Dendritic cell treated with granulocyte-macrophage colony-stimulating factor and Interleukin-4, amounts not matched to agents 40 ng/mL and 50 ng/mL, for 4 days (primary cell): ENCODE data around the gene XYLT1.

Experiments
- H3K27ac Mint-ChIP-seq: one replicate; pipeline ENCODE4 v1.8.0; 2022; ENCODE audit warnings: mild to moderate bottlenecking, mixed read lengths
- H3K27me3 Mint-ChIP-seq: one replicate; pipeline ENCODE4 v1.8.0; 2022; ENCODE audit warnings: mild to moderate bottlenecking, mixed read lengths
- H3K36me3 Mint-ChIP-seq: one replicate; pipeline ENCODE4 v1.8.0; 2022; ENCODE audit warnings: low read depth, mixed read lengths
- H3K4me1 Mint-ChIP-seq: one replicate; pipeline ENCODE4 v1.8.0; 2022; ENCODE audit warnings: low read depth, mixed read lengths
- H3K4me3 Mint-ChIP-seq: one replicate; pipeline ENCODE4 v1.8.0; 2022; ENCODE audit warnings: mild to moderate bottlenecking, moderate library complexity, mixed read lengths
- H3K9me3 Mint-ChIP-seq: one replicate; pipeline ENCODE4 v1.8.0; 2022; ENCODE audit warnings: mixed read lengths
- intact Hi-C: fragments of 100-400 bp; cut with micrococcal nuclease; formaldehyde crosslinking; loops from one replicate; pipeline ENCODE4 v1.15.0; 2022

The XYLT1 gene

DNA sequence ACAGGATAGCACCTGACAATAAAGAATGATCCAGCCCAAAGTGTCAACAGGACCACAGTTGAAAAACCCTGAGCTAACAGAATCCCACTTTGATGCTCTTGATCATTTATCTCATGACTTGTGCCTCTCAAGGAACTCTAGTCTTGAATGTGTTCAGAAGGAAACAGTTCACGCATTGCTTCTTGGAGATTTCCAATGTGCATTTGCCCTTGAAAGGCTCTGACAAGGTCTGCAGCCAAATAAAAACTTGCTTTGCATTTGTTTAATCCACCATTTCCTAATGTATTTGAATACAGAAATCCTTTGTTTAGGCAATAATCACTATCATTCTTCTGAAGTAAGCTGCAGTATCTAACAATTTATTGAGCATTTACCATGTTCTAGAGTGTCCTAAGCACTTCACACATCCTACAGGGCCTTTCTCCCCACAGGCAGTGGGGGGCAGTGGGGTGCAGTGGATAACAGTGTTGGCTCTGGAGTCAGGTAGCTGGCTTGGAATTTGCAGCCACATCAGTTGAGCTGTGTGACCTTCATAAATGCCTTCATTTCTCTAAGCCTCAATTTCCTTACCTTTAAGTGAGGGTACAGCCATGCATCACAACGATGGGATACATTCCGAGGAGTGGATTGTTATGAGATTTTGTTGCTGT lies 239.7 kb downstream of the XYLT1 start:
- Mint-ChIP-seq H3K4me3 (no peak overlapping the region), H3K9me3 (no peaks in the 10 kb centered on the region), H3K36me3 (peaks cover 31% of the 10 kb centered on the region), H3K27me3 (no peaks in the 10 kb centered on the region), H3K4me1 (peaks cover 24% of the 10 kb centered on the region), H3K27ac (no peak overlapping the region)
- intact Hi-C loops = no loop called here

DNA sequence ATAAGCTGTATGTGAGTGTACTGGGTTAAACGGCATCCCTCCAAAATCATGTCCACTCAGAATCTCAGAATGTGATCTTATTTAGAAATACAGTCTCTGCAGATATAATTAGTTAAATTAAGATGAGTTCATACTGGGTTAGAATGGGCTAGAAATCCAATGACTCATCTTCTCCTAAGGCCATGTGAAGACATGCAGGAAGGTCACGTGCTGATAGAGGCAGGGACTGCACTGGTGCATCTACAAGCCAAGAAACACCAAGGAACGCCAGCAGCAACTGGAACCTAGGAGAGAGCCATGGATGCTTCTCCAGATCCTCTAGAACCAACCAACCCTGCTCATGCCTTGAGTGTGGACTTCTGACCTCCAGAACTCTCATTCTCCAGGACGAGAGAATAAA lies 241.0 kb downstream of the XYLT1 start:
- H3K9me3 Mint-ChIP-seq = no peaks in the 10 kb centered on the region
- H3K36me3 Mint-ChIP-seq = peaks cover 31% of the 10 kb centered on the region
- H3K4me3 Mint-ChIP-seq = no peak overlapping the region
- no peaks in the 10 kb centered on the region for H3K27me3 Mint-ChIP-seq
- H3K4me1 Mint-ChIP-seq = peaks cover 20% of the 10 kb centered on the region
- intact Hi-C loops = no loop called here
- no peak overlapping the region for H3K27ac Mint-ChIP-seq

DNA sequence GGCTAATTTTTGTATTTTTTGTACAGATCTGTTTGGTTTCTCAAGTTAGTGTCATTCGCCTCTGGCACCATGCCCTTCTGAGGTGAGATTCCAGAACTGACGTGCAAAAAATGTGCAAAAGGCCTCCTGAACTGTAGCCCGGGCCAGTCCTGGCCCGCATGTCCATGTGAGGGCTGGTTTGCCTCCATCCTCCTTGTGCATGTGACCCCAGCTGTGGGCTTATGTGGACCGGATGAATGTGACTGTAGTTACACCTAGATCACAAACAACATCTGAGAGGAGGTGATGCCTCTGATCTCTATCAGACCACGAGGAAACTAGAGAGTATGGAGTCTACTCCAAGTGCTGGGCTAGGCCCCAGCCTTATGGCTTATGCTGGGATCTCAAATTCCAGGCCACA lies 241.6 kb downstream of the XYLT1 start:
- intact Hi-C loops = no loop called here
- peaks cover 31% of the 10 kb centered on the region for H3K36me3 Mint-ChIP-seq
- H3K27me3 Mint-ChIP-seq = no peaks in the 10 kb centered on the region
- no peak overlapping the region for H3K4me3 Mint-ChIP-seq
- H3K4me1 Mint-ChIP-seq = peaks cover 26% of the 10 kb centered on the region
- H3K9me3 Mint-ChIP-seq = no peaks in the 10 kb centered on the region
- H3K27ac Mint-ChIP-seq = no peak overlapping the region

DNA sequence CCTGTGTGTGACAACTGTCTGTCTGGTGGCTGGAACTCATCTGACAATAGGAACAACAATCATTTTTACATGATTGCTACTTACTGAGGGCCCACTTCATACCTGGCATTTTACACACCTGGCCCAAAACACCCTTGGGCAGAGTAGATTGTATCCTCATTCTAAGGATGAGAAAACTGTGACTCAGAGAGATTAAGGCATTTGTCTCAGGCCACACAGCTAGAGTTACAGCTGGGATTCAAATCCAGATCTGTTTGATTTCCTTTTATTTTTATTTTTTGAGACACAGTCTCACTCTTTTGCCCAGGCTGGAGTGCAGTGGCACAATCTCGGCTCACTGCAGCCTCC lies 242.1 kb downstream of the XYLT1 start:
- Mint-ChIP-seq H3K27me3 (no peaks in the 10 kb centered on the region), H3K36me3 (peaks cover 31% of the 10 kb centered on the region), H3K4me3 (no peak overlapping the region), H3K9me3 (no peaks in the 10 kb centered on the region), H3K27ac (no peak overlapping the region), H3K4me1 (peaks cover 30% of the 10 kb centered on the region)
- intact Hi-C loops = no loop called here

- Mint-ChIP-seq H3K36me3 (peaks cover 31% of the 10 kb centered on the region), H3K27me3 (no peaks in the 10 kb centered on the region), H3K4me1 (peaks cover 36% of the 10 kb centered on the region), H3K27ac (no peak overlapping the region), H3K4me3 (no peak overlapping the region), H3K9me3 (no peaks in the 10 kb centered on the region)
- intact Hi-C loops = no loop called here
Observed at GRCh38 chr16:17228048-17228707, 242.6 kb downstream of the XYLT1 start.

DNA sequence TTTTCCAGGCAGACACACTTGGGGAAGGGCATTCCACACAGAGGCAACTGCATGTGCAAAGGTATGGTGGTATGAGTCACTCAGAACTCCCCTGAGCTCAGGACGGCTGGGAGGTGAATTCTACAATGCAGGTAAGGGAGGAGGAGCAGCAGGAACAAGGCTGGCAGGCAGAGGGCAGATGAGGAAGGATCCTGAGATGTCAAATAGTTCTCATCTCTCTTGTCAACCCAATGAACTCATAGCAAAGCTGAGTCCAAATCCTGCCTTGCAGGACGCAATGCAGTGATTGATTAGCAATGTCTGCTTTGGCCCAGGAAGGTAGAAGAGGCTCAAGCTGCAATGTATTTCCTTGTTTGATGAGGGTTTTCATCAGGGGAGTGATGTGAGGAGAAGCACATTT lies 243.5 kb downstream of the XYLT1 start:
- H3K4me1 Mint-ChIP-seq = peaks cover 42% of the 10 kb centered on the region
- intact Hi-C loops = no loop called here
- no peaks in the 10 kb centered on the region for H3K9me3 Mint-ChIP-seq
- H3K27me3 Mint-ChIP-seq = no peaks in the 10 kb centered on the region
- H3K27ac Mint-ChIP-seq = no peak overlapping the region
- no peak overlapping the region for H3K4me3 Mint-ChIP-seq
- peaks cover 22% of the 10 kb centered on the region for H3K36me3 Mint-ChIP-seq

DNA sequence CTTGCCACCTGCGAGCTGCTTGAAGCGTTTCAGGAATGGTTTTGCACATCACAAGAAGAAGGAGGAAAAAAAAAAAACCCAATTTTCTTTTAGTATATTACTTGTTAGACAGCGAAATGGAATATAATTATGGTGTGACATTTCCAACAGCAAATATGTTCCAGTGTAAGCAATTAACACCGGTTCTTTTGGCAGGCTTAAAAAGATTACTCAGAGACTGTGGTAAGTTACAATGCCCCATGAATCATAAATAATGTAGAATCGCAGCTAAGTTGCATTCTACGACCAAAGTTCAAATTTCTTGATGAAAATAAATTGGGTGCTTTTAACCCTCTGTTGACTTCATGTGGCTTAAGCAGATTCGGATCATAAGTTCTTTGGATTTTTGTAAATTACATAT lies 245.2 kb downstream of the XYLT1 start:
- H3K4me3 Mint-ChIP-seq = no peak overlapping the region
- intact Hi-C loops = no loop called here
- H3K27ac Mint-ChIP-seq = no peak overlapping the region
- peaks cover 17% of the 10 kb centered on the region for H3K36me3 Mint-ChIP-seq
- no peaks in the 10 kb centered on the region for H3K9me3 Mint-ChIP-seq
- H3K4me1 Mint-ChIP-seq = peaks cover 47% of the 10 kb centered on the region
- no peaks in the 10 kb centered on the region for H3K27me3 Mint-ChIP-seq

DNA sequence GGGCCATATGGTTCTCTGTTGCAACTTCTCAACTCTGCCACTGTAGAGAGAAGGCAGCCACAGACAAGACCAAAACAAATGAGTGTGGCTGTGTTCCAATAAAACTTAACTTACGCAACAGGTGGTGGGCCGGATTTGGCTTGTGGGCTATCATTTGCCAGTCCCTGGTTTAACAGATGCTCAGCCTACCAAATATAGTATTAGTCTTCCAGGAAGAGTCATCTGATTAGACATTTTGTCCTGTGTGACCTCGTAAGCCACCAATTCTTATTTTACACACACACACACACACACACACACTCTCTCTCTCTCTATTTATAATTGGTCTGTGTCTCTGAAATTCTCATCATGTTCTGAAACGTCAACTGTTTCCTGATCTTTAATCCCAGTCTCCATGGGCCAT lies 245.9 kb downstream of the XYLT1 start:
- Mint-ChIP-seq H3K9me3 (no peaks in the 10 kb centered on the region), H3K36me3 (peaks cover 12% of the 10 kb centered on the region), H3K4me1 (peaks cover 42% of the 10 kb centered on the region), H3K27me3 (no peaks in the 10 kb centered on the region), H3K27ac (no peak overlapping the region), H3K4me3 (no peak overlapping the region)
- intact Hi-C loops = no loop called here

DNA sequence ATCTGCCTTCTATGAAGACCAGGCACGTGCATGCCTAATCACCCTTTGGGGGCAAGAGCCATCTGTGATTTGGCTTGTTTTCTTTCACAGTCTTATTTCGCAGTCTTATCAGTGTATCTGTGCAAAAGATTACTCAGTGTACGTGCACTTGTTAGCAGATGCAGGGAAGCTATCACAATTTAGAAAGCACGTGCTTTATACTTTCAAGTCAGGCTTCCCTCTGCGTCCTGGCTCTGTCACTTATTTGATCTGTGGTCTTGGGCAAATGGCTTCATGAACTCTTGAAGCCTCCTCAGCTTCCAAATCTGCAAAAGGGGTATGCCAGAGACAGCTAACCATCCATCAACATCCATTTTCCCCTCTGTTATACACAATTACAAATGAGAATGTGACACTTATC lies 246.4 kb downstream of the XYLT1 start:
- intact Hi-C loops = no loop called here
- Mint-ChIP-seq H3K4me1 (peaks cover 42% of the 10 kb centered on the region), H3K36me3 (peaks cover 12% of the 10 kb centered on the region), H3K9me3 (no peaks in the 10 kb centered on the region), H3K27me3 (no peaks in the 10 kb centered on the region), H3K4me3 (no peak overlapping the region), H3K27ac (no peak overlapping the region)

- intact Hi-C loops = no loop called here
- no peaks in the 10 kb centered on the region for H3K27me3 Mint-ChIP-seq
- H3K4me1 Mint-ChIP-seq = peaks cover 42% of the 10 kb centered on the region
- H3K27ac Mint-ChIP-seq = peak overlapping the region; percentile 39
- H3K36me3 Mint-ChIP-seq = peaks cover 12% of the 10 kb centered on the region
- no peaks in the 10 kb centered on the region for H3K9me3 Mint-ChIP-seq
- no peak overlapping the region for H3K4me3 Mint-ChIP-seq
Observed at GRCh38 chr16:17223576-17223975, 247.2 kb downstream of the XYLT1 start.

GRCh38 chr16:17222871-17223401 lies 247.8 kb downstream of the XYLT1 start:
- H3K36me3 Mint-ChIP-seq = peaks cover 7% of the 10 kb centered on the region
- intact Hi-C loops = no loop called here
- no peak overlapping the region for H3K4me3 Mint-ChIP-seq
- peaks cover 42% of the 10 kb centered on the region for H3K4me1 Mint-ChIP-seq
- H3K9me3 Mint-ChIP-seq = no peaks in the 10 kb centered on the region
- no peaks in the 10 kb centered on the region for H3K27me3 Mint-ChIP-seq
- H3K27ac Mint-ChIP-seq = peak overlapping the region; percentile 39

- Mint-ChIP-seq H3K9me3 (no peaks in the 10 kb centered on the region), H3K27ac (no peak overlapping the region), H3K4me3 (no peak overlapping the region), H3K27me3 (no peaks in the 10 kb centered on the region), H3K4me1 (peaks cover 39% of the 10 kb centered on the region), H3K36me3 (peaks cover 17% of the 10 kb centered on the region)
- intact Hi-C loops = no loop called here
Observed at GRCh38 chr16:17219991-17220390, 250.8 kb downstream of the XYLT1 start.

DNA sequence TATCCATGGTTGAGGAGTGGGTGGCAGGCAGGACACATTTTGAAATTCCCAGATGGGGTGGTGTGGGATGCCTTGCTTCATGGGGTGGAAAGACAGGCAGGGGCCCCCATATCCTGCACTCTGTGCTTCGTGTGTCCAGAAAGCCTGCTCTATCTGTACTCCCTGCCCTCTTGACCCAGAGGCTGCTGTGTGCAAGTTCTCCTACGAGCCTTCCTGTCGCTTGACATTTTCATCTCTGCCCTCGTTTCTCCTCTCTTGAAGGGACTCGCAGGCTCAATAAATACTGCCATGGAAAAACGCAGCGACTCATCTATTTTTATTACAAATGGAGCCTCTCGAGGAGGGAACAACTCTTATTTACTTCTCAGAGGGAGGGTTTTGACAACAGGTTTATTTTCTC lies 254.8 kb downstream of the XYLT1 start:
- peaks cover 11% of the 10 kb centered on the region for H3K9me3 Mint-ChIP-seq
- intact Hi-C loops = no loop called here
- H3K4me3 Mint-ChIP-seq = no peak overlapping the region
- H3K4me1 Mint-ChIP-seq = peaks cover 8% of the 10 kb centered on the region
- H3K27ac Mint-ChIP-seq = no peak overlapping the region
- no peaks in the 10 kb centered on the region for H3K27me3 Mint-ChIP-seq
- peaks cover 31% of the 10 kb centered on the region for H3K36me3 Mint-ChIP-seq

GRCh38 chr16:17215306-17215705 lies 255.5 kb downstream of the XYLT1 start:
- intact Hi-C loops = no loop called here
- peaks cover 31% of the 10 kb centered on the region for H3K36me3 Mint-ChIP-seq
- H3K9me3 Mint-ChIP-seq = peaks cover 11% of the 10 kb centered on the region
- H3K27me3 Mint-ChIP-seq = no peaks in the 10 kb centered on the region
- peaks cover 8% of the 10 kb centered on the region for H3K4me1 Mint-ChIP-seq
- H3K27ac Mint-ChIP-seq = no peak overlapping the region
- H3K4me3 Mint-ChIP-seq = no peak overlapping the region

- intact Hi-C loops = no loop called here
- no peak overlapping the region for H3K4me3 Mint-ChIP-seq
- H3K4me1 Mint-ChIP-seq = peaks cover 8% of the 10 kb centered on the region
- H3K36me3 Mint-ChIP-seq = peaks cover 31% of the 10 kb centered on the region
- H3K27me3 Mint-ChIP-seq = no peaks in the 10 kb centered on the region
- H3K9me3 Mint-ChIP-seq = peaks cover 11% of the 10 kb centered on the region
- no peak overlapping the region for H3K27ac Mint-ChIP-seq
Observed at GRCh38 chr16:17213974-17214373, 256.8 kb downstream of the XYLT1 start.
